HEK293 (cell line): ENCODE results near the gene EMCN.

Experiments used
- CTCF ChIA-PET: fragments of 350-600 bp; formaldehyde crosslinking; extraction: SDS; loops from one replicate; lab custom pipeline; 2021; ENCODE audit warnings: antibody characterized with exemption; lab: Yijun Ruan, JAX
- POLR2A ChIA-PET: fragments of 300-600 bp; formaldehyde crosslinking; extraction: SDS; loops from one replicate; lab custom pipeline; 2020; ENCODE audit warnings: antibody characterized with exemption, inconsistent platforms; lab: Yijun Ruan, JAX
- H3K27ac ChIP-seq: fragments of 200-500 bp; sonication (Bioruptor generic); 2 replicates; pipeline ENCODE4 v1.5.1; 2014; ENCODE audit warnings: low read depth, low read length, control low read depth, inconsistent platforms; ENCODE audit errors: extremely low read depth
- H3K36me3 ChIP-seq, 2 experiments: fragments of 200-500 bp in 1 of 2; sonication (Bioruptor generic) in 1 of 2; 1 replicate in 1 of 2; 2 replicates in 1 of 2; pipeline ENCODE4 v1.5.1; 2014 to 2017; ENCODE audit warnings: inconsistent platforms in 2 of 2, low read length in 2 of 2; ENCODE audit not compliant: control insufficient read depth in 2 of 2, insufficient read depth in 1 of 2
- H3K4me1 ChIP-seq: fragments of 200-500 bp; sonication (Bioruptor generic); 2 replicates; pipeline ENCODE4 v1.5.1; 2014; ENCODE audit warnings: mild to moderate bottlenecking, low read length, inconsistent platforms; ENCODE audit not compliant: control insufficient read depth, insufficient read depth
- H3K4me3 ChIP-seq: 2 replicates; pipeline ENCODE4 v1.5.1; 2011; ENCODE audit warnings: low read depth, mild to moderate bottlenecking, control low read depth, low read length, moderate library complexity
- H3K9me3 ChIP-seq: fragments of 200-500 bp; sonication (Bioruptor generic); 2 replicates; pipeline ENCODE4 v1.5.1; 2014; ENCODE audit warnings: low read depth, low read length, inconsistent platforms; ENCODE audit not compliant: control insufficient read depth, insufficient read depth
- ATF2 ChIP-seq: fragments of 450-650 bp; formaldehyde crosslinking; IDR thresholded peaks from 2 replicates; pipeline ENCODE4 v1.5.1; 2016; ENCODE audit warnings: missing biosample characterization, missing genetic modification characterization, low read depth
- BCL11B ChIP-seq: fragments of 450-650 bp; formaldehyde crosslinking; IDR thresholded peaks from 2 replicates; pipeline ENCODE4 v1.5.1; 2016; ENCODE audit warnings: low read depth, missing biosample characterization, missing genetic modification characterization
- GLI2 ChIP-seq: fragments of 450-650 bp; formaldehyde crosslinking; IDR thresholded peaks from 2 replicates; pipeline ENCODE4; 2017; ENCODE audit warnings: missing biosample characterization, missing genetic modification characterization, low read depth, borderline replicate concordance
- HOXC10 ChIP-seq: sonication (generic); formaldehyde crosslinking; IDR thresholded peaks from 2 replicates; pipeline ENCODE4 v1.8.1; 2023; ENCODE audit warnings: mild to moderate bottlenecking, missing genetic modification reagents
- OSR2 ChIP-seq: fragments of 450-650 bp; formaldehyde crosslinking; IDR thresholded peaks from 2 replicates; pipeline ENCODE4 v1.5.1; 2016; ENCODE audit warnings: missing biosample characterization, missing genetic modification characterization
- SCRT2 ChIP-seq: fragments of 450-650 bp; formaldehyde crosslinking; IDR thresholded peaks from 2 replicates; pipeline ENCODE4 v1.5.1; 2016; ENCODE audit warnings: missing biosample characterization, missing genetic modification characterization
- SP3 ChIP-seq: fragments of 450-650 bp; formaldehyde crosslinking; IDR thresholded peaks from 2 replicates; pipeline ENCODE4 v1.5.1; 2016; ENCODE audit warnings: missing biosample characterization, missing genetic modification characterization
- TRIM28 ChIP-seq: IDR thresholded peaks from 2 replicates; pipeline ENCODE4 v1.6.1; 2011; ENCODE audit warnings: low read length, control low read depth, borderline replicate concordance
- ZBTB49 ChIP-seq: fragments of 450-650 bp; formaldehyde crosslinking; IDR thresholded peaks from 2 replicates; pipeline ENCODE4 v1.5.1; 2016; ENCODE audit warnings: missing biosample characterization, missing genetic modification characterization, low read depth
- ZFP3 ChIP-seq: fragments of 450-650 bp; formaldehyde crosslinking; IDR thresholded peaks from 2 replicates; pipeline ENCODE4 v1.5.1; 2016; ENCODE audit warnings: low read depth, missing biosample characterization, missing genetic modification characterization
- ZIC2 ChIP-seq: fragments of 450-650 bp; formaldehyde crosslinking; IDR thresholded peaks from 2 replicates; pipeline ENCODE4 v1.5.1; 2016; ENCODE audit warnings: missing biosample characterization, missing genetic modification characterization
- ZNF146 ChIP-seq: fragments of 450-650 bp; formaldehyde crosslinking; IDR thresholded peaks from 2 replicates; pipeline ENCODE4 v1.5.1; 2016; ENCODE audit warnings: missing biosample characterization, missing genetic modification characterization
- ZNF202 ChIP-seq: fragments of 450-650 bp; formaldehyde crosslinking; IDR thresholded peaks from 2 replicates; pipeline ENCODE4 v1.5.1; 2016; ENCODE audit warnings: missing biosample characterization, missing genetic modification characterization, borderline replicate concordance
- ZNF266 ChIP-seq: fragments of 450-650 bp; formaldehyde crosslinking; IDR thresholded peaks from 2 replicates; pipeline ENCODE4 v1.5.1; 2016; ENCODE audit warnings: missing biosample characterization, missing genetic modification characterization, low read depth
- ZNF394 ChIP-seq: fragments of 450-650 bp; formaldehyde crosslinking; IDR thresholded peaks from 2 replicates; pipeline ENCODE4 v1.5.1; 2016; ENCODE audit warnings: missing biosample characterization, missing genetic modification characterization, mild to moderate bottlenecking, moderate library complexity, borderline replicate concordance
- ZNF530 ChIP-seq: fragments of 450-650 bp; formaldehyde crosslinking; IDR thresholded peaks from 2 replicates; pipeline ENCODE4 v1.5.1; 2016; ENCODE audit warnings: low read depth, missing biosample characterization, missing genetic modification characterization
- ZNF571 ChIP-seq: fragments of 450-650 bp; formaldehyde crosslinking; IDR thresholded peaks from 2 replicates; pipeline ENCODE4 v1.5.0; 2017; ENCODE audit warnings: missing biosample characterization, missing genetic modification characterization
- ZNF747 ChIP-seq: fragments of 450-650 bp; formaldehyde crosslinking; IDR thresholded peaks from 2 replicates; pipeline ENCODE4 v1.5.1; 2016; ENCODE audit warnings: missing biosample characterization, missing genetic modification characterization
- ZNF837 ChIP-seq: fragments of 450-650 bp; formaldehyde crosslinking; IDR thresholded peaks from 2 replicates; pipeline ENCODE4 v1.5.1; 2016; ENCODE audit warnings: missing biosample characterization, missing genetic modification characterization
- TF ChIP-seq, protein P1 (sequence below): fragments of 450-650 bp; formaldehyde crosslinking; IDR thresholded peaks from 2 replicates; pipeline ENCODE4 v1.5.1; 2016; ENCODE audit warnings: missing biosample characterization, missing genetic modification characterization
- TF ChIP-seq, protein P2 (sequence below): fragments of 450-650 bp; formaldehyde crosslinking; IDR thresholded peaks from 2 replicates; pipeline ENCODE4 v1.5.1; 2016; ENCODE audit warnings: missing biosample characterization, missing genetic modification characterization

Gene EMCN

GRCh38 chr4:100516225-100516624, 1.6 kb downstream of the EMCN start:
- Histone ChIP-seq H3K36me3 (no peaks in the 10 kb centered on the region), H3K9me3 (no peaks in the 10 kb centered on the region), H3K4me1 (no peaks in the 10 kb centered on the region)
- ChIA-PET CTCF (interaction anchor here (0.6 kb wide), 2 partner anchors 538 to 984 kb away, joined by 3 to 4 read pairs; no protein-coding TSS in a partner anchor), POLR2A (no interaction called here)
- TF ChIP-seq ZNF837 (tag by site-specific recombination): no peak
- no peak for TF ChIP-seq ATF2 (tag by site-specific recombination)
- TF ChIP-seq ZBTB49 (tag by site-specific recombination): no peak
- TF ChIP-seq, all 188 proteins: peak for 0
- Histone ChIP-seq H3K4me3 (no peak overlapping the region), H3K27ac (no peak overlapping the region)

- Histone ChIP-seq H3K4me1 (no peaks in the 10 kb centered on the region), H3K4me3 (no peak overlapping the region), H3K27ac (no peak overlapping the region), H3K36me3 (no peaks in the 10 kb centered on the region), H3K9me3 (no peaks in the 10 kb centered on the region)
- ChIA-PET CTCF (no interaction called here), POLR2A (no interaction called here)
- TF ChIP-seq SCRT2 (tag by site-specific recombination) (no peak), GLI2 (no peak), BCL11B (no peak), ZFP3 (tag by site-specific recombination) (no peak), ZNF571 (tag by site-specific recombination) (no peak)
- TF ChIP-seq, protein P1, sequence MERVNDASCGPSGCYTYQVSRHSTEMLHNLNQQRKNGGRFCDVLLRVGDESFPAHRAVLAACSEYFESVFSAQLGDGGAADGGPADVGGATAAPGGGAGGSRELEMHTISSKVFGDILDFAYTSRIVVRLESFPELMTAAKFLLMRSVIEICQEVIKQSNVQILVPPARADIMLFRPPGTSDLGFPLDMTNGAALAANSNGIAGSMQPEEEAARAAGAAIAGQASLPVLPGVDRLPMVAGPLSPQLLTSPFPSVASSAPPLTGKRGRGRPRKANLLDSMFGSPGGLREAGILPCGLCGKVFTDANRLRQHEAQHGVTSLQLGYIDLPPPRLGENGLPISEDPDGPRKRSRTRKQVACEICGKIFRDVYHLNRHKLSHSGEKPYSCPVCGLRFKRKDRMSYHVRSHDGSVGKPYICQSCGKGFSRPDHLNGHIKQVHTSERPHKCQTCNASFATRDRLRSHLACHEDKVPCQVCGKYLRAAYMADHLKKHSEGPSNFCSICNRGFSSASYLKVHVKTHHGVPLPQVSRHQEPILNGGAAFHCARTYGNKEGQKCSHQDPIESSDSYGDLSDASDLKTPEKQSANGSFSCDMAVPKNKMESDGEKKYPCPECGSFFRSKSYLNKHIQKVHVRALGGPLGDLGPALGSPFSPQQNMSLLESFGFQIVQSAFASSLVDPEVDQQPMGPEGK (tag by site-specific recombination): no peak
- TF ChIP-seq, protein P2, sequence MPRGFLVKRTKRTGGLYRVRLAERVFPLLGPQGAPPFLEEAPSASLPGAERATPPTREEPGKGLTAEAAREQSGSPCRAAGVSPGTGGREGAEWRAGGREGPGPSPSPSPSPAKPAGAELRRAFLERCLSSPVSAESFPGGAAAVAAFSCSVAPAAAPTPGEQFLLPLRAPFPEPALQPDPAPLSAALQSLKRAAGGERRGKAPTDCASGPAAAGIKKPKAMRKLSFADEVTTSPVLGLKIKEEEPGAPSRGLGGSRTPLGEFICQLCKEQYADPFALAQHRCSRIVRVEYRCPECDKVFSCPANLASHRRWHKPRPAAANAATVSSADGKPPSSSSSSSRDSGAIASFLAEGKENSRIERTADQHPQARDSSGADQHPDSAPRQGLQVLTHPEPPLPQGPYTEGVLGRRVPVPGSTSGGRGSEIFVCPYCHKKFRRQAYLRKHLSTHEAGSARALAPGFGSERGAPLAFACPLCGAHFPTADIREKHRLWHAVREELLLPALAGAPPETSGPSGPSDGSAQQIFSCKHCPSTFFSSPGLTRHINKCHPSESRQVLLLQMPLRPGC (tag by site-specific recombination): no peak
Measured at GRCh38 chr4:100511896-100512295, 5.9 kb downstream of the EMCN start.

DNA sequence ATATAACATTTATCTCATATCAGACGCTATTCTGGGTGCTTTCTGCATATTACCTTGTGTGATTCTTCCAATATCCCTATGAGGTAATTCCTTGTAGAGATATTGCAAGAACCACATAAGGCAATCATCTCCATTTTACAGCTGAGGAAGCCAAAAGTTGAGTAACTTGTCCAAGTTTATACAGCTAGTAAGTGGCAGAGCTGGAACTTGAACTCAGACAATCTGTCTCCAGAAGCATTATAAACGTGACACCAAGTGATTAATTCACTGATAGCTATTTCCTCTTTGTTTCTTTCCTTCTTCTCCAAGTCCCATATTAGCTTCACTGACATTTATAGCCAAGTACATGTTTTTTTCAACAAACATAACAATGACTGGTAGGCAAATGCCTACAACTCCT, 7.3 kb downstream of the EMCN start:
- Histone ChIP-seq H3K27ac (no peak overlapping the region), H3K9me3 (no peaks in the 10 kb centered on the region), H3K4me1 (no peaks in the 10 kb centered on the region), H3K36me3 (no peaks in the 10 kb centered on the region), H3K4me3 (no peak overlapping the region)
- CTCF ChIA-PET: no interaction called here
- TF ChIP-seq ZNF530 (no peak), ZIC2 (tag by site-specific recombination) (no peak), ZNF146 (no peak), SP3 (tag by site-specific recombination) (no peak), TRIM28 (no peak; the same call in 1 of the 2 replicates), ZNF394 (no peak), ZNF747 (tag by site-specific recombination) (no peak), ZNF202 (no peak), HOXC10 (CRISPR knock-in tag) (no peak), ZNF266 (tag by site-specific recombination) (no peak), OSR2 (tag by site-specific recombination) (no peak), ZBTB49 (tag by site-specific recombination) (no peak)
- POLR2A ChIA-PET: no interaction called here
